Mesodermal cell (in vitro differentiated cells): ENCODE results near the gene CHD9.
"Not testable (repeated sequence)": the region's sequence is repeated elsewhere in the genome, so short reads cannot be mapped to it uniquely, and the experiment has no call there.

Source experiments
- H3K27ac ChIP-seq: 2 replicates; pipeline ENCODE4 v1.7.0; 2013; ENCODE audit warnings: mild to moderate bottlenecking, low read depth, low read length, moderate library complexity; ENCODE audit not compliant: severe bottlenecking
- H3K36me3 ChIP-seq: 2 replicates; pipeline ENCODE4 v1.7.1; 2013; ENCODE audit warnings: mild to moderate bottlenecking, low read length, moderate library complexity; ENCODE audit not compliant: control insufficient read depth, insufficient read depth
- H3K4me1 ChIP-seq: one replicate; pipeline ENCODE4 v1.7.1; 2013; ENCODE audit warnings: mild to moderate bottlenecking, low read length; ENCODE audit not compliant: insufficient read depth, control insufficient read depth, poor library complexity, severe bottlenecking
- H3K4me3 ChIP-seq: 2 replicates; pipeline ENCODE4 v1.7.0; 2013; ENCODE audit warnings: low read length, control low read depth, mild to moderate bottlenecking; ENCODE audit not compliant: insufficient read depth, poor library complexity, severe bottlenecking; ENCODE audit errors: extremely low read depth
- H3K9me3 ChIP-seq: 2 replicates; pipeline ENCODE4 v1.7.1; 2013; ENCODE audit warnings: mild to moderate bottlenecking, low read length, moderate library complexity; ENCODE audit not compliant: control insufficient read depth
- WGBS, 2 experiments: methylation state at CpG; one replicate each; pipeline ENCODE4 v1.1.5; 2013; ENCODE audit warnings: missing lambda C conversion rate in 2 of 2; ENCODE audit not compliant: insufficient coverage in 2 of 2; 5-methylcytosine and 5-hydroxymethylcytosine counted together

The CHD9 gene

GRCh38 chr16:53075461-53075860 is 20.7 kb downstream of the CHD9 start:
- H3K9me3 ChIP-seq, H3K4me3 ChIP-seq, H3K27ac ChIP-seq: not testable (repeated sequence)
- 100% methylated on average over 3 of the region's 7 CpGs; no CpG with 5 or more reads in 1 of the 2 experiments for WGBS, 2 experiments
- Histone ChIP-seq H3K36me3 (peaks cover 21% of the 10 kb centered on the region), H3K4me1 (peaks cover 16% of the 10 kb centered on the region)

- H3K27ac ChIP-seq, result no peak overlapping the region
- peaks cover 5% of the 10 kb centered on the region for H3K9me3 ChIP-seq
- H3K36me3 ChIP-seq, result peaks cover 15% of the 10 kb centered on the region
- WGBS, 2 experiments, result 80% methylated on average over 1 of the region's 2 CpGs; no CpG with 5 or more reads in 1 of the 2 experiments
- no peak overlapping the region for H3K4me3 ChIP-seq
- H3K4me1 ChIP-seq, result peaks cover 33% of the 10 kb centered on the region
These were observed 23.5 kb downstream of the CHD9 start for GRCh38 chr16:53078247-53078646.

GRCh38 chr16:53078765-53079485 is 24.1 kb downstream of the CHD9 start:
- peaks cover 37% of the 10 kb centered on the region for H3K4me1 ChIP-seq
- no peak overlapping the region for H3K27ac ChIP-seq
- WGBS, 2 experiments, result 94% methylated on average over 4 to 5 of the region's 6 CpGs
- H3K9me3 ChIP-seq, result peaks cover 5% of the 10 kb centered on the region
- no peak overlapping the region for H3K4me3 ChIP-seq
- peaks cover 12% of the 10 kb centered on the region for H3K36me3 ChIP-seq

GRCh38 chr16:53080345-53081031 is 25.7 kb downstream of the CHD9 start:
- H3K4me1 ChIP-seq, result peaks cover 47% of the 10 kb centered on the region
- peak overlapping the region; percentile 85 for H3K27ac ChIP-seq
- H3K4me3 ChIP-seq, result no peak overlapping the region

GRCh38 chr16:53081032-53081424 is 26.2 kb downstream of the CHD9 start:
- no peak overlapping the region for H3K4me3 ChIP-seq
- H3K4me1 ChIP-seq, result peaks cover 52% of the 10 kb centered on the region
- no peaks in the 10 kb centered on the region for H3K9me3 ChIP-seq
- H3K36me3 ChIP-seq, result peaks cover 12% of the 10 kb centered on the region
- peak overlapping the region; percentile 85 for H3K27ac ChIP-seq

More at GRCh38 chr16:53080345-53081031, 25.7 kb downstream of the CHD9 start:
- Histone ChIP-seq H3K9me3 (no peaks in the 10 kb centered on the region), H3K36me3 (peaks cover 12% of the 10 kb centered on the region)
- 59% methylated on average over 5 of the region's 8 CpGs; no CpG with 5 or more reads in 1 of the 2 experiments for WGBS, 2 experiments

GRCh38 chr16:53081686-53082407 is 27.1 kb downstream of the CHD9 start:
- no peaks in the 10 kb centered on the region for H3K9me3 ChIP-seq
- peaks cover 12% of the 10 kb centered on the region for H3K36me3 ChIP-seq
- peaks cover 56% of the 10 kb centered on the region for H3K4me1 ChIP-seq
- WGBS, 2 experiments, result 89% methylated on average over 1 of the region's 3 CpGs; no CpG with 5 or more reads in 1 of the 2 experiments
- H3K4me3 ChIP-seq, result no peak overlapping the region
- H3K27ac ChIP-seq, result no peak overlapping the region

- peaks cover 8% of the 10 kb centered on the region for H3K36me3 ChIP-seq
- no peak overlapping the region for H3K4me3 ChIP-seq
- H3K9me3 ChIP-seq, result no peaks in the 10 kb centered on the region
- no peak overlapping the region for H3K27ac ChIP-seq
- peaks cover 56% of the 10 kb centered on the region for H3K4me1 ChIP-seq
- 80 to 92% methylated on average over 4 of the region's 4 CpGs for WGBS, 2 experiments
These were observed 27.7 kb downstream of the CHD9 start for GRCh38 chr16:53082509-53082908.

- Histone ChIP-seq H3K9me3 (no peaks in the 10 kb centered on the region), H3K4me3 (no peak overlapping the region), H3K36me3 (peaks cover 5% of the 10 kb centered on the region), H3K4me1 (peaks cover 56% of the 10 kb centered on the region), H3K27ac (no peak overlapping the region)
- WGBS, 2 experiments, result no CpG with 5 or more reads among the region's 1 CpG
These were observed 28.3 kb downstream of the CHD9 start for GRCh38 chr16:53083119-53083518.

- H3K36me3 ChIP-seq, result peaks cover 5% of the 10 kb centered on the region
- WGBS, 2 experiments, result 86 to 93% methylated on average over 2 to 4 of the region's 4 CpGs
- peaks cover 52% of the 10 kb centered on the region for H3K4me1 ChIP-seq
- H3K27ac ChIP-seq, result no peak overlapping the region
- no peak overlapping the region for H3K4me3 ChIP-seq
- no peaks in the 10 kb centered on the region for H3K9me3 ChIP-seq
These were observed 29.4 kb downstream of the CHD9 start for GRCh38 chr16:53084141-53084541.

GRCh38 chr16:53084746-53085334 is 30.0 kb downstream of the CHD9 start:
- Histone ChIP-seq H3K36me3 (peaks cover 7% of the 10 kb centered on the region), H3K4me1 (peaks cover 45% of the 10 kb centered on the region), H3K9me3 (no peaks in the 10 kb centered on the region), H3K27ac (no peak overlapping the region), H3K4me3 (no peak overlapping the region)
- WGBS, 2 experiments, result 92% methylated on average over 5 to 8 of the region's 8 CpGs
